GM18951 (cell line): ENCODE results near the gene NDUFC1.

Experiments
- POLR2A ChIP-seq: IDR thresholded peaks from 4 replicates; pipeline ENCODE4 v1.6.1; 2011; ENCODE audit warnings: mild to moderate bottlenecking; ENCODE audit not compliant: insufficient read length, insufficient read depth; ENCODE audit errors: extremely low read depth
- in situ Hi-C: fragments of 300-500 bp; cut with MboI; formaldehyde crosslinking; loops from one replicate; pipeline ENCODE4 v1.12.0; 2022; ENCODE audit warnings: low sequenced_read_pairs, mixed read lengths, inconsistent platforms; ENCODE audit not compliant: unreplicated experiment

The NDUFC1 gene

DNA sequence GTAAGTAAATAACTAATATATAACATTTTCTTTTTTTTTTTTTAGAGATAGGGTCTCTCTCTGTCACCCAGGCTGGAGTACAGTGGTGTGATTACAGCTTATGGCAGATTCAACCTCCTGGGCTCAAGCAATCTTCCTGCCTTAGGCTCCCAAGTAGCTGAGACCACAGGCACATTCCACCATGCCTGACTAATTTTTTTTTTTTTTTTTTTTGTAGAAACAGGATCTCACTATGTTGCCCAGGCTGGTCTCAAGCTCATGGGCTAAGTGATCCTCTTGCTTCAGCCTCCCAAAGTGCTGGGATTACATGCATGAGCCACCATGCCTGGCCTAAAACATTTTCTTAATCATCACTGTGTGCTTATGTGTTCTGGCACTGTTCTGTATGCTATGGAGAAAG lies 55.0 kb downstream of the NDUFC1 start:
- in situ Hi-C loops, result no loop called here
- no peak for TF ChIP-seq POLR2A

DNA sequence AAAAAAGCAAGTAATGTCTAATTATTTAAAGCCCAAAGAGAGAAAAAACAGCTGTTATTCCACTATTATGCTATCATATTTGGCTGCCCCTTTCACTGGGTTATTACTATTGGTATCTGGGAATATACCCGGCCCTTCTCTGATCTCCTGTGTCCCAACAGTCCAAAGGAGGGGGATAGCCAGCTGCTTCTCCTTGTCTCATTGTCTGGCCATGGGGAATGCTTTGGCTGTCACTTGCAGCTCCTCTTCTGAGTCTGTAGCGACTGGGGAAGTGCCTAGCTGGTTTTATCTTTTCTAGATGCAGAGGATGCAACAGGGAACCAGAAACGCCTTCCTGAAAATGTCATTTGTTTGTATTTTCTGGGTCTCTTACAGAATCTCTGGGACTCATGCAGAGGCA lies 56.1 kb downstream of the NDUFC1 start:
- no peak for TF ChIP-seq POLR2A
- in situ Hi-C loops, result no loop called here

DNA sequence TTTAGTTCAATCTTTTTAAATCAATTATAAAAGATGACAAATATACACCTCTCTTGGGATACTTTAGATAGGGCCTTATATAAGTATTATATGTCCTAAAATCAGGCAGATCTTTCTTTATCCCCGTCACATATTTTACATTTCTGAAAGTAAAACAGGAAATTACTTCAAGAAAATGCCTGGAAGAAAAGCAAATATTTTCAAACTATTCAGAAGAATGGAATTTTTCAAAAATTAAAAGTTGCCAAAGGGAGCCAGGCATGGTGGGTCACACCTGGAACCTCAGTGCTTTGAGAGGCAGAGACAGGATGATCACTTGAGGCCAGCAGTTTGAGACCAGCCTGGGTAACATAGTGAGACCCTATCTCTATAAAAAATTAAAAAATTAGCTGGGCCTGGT lies 56.7 kb downstream of the NDUFC1 start:
- in situ Hi-C loops, result no loop called here
- TF ChIP-seq POLR2A, result no peak

DNA sequence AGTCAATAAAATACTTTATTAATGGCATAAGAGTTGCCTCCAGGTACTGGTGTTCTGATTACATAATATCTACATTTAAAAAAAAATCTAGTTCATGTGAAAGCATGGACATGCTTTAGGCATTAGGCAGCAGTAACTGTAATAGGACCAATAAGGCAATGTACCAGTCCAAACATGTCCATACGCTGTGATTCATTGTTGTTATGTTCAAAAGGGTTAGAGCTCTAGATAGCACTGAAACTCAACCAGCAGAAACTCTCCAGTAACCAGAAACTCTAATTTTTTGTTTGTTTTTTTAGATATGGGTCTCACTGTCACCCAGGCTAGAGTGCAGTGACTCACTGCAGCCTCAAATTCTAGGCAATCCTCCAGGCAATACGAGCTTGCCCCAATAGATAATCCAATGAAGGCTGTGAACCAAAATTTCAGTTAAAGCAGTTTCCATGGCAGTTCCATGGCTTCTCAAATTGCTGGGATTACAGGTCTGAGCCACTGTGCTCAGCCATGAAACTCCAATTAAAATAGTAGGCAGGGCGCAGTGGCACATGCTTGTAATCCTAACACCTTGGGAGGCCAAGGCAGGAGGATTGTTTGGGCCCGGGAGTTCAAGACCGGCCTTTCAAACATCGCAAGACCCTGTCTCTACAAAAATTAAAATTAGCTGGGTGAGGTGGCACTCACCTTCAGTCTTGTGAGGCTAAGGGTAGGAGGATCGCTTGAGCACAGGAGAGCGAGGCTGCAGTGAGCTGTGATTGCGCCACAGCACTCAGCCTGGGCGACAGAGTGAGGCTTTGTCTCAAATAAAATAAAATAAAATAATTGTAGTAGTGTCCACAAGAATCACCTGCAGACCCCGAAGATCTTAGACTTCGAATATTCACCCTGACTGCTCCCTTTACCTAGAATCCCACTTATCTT lies 58.6 kb downstream of the NDUFC1 start:
- in situ Hi-C loops, result no loop called here

DNA sequence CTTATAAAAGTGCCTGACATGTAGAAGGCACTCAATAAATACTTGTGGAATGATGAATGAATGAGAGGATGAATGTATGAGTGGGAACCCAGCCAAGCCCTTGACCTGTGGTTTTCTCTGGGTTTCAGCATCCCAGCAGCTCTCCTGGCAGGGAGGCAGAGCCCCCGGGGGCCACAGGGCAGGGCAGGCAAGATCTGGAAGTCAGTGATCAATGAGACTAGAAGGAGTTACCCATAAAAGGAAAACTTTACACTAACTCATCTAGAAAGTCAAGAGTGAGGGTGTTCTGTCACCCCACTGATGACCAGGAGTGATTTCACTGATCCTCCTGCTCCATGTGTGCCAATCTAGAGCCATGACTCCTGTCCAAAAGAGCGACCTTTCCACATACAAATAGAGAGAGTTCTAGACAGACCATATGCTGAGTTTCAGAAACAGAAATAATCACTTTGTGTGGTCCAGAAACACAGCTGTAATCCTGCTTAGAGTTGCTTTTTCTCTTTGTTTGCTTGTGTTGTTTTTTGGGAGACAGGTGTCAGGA lies 59.7 kb downstream of the NDUFC1 start:
- no peak for TF ChIP-seq POLR2A
- in situ Hi-C loops, result no loop called here

More for the DNA sequence above, 58.6 kb downstream of the NDUFC1 start:
- no peak for TF ChIP-seq POLR2A

DNA sequence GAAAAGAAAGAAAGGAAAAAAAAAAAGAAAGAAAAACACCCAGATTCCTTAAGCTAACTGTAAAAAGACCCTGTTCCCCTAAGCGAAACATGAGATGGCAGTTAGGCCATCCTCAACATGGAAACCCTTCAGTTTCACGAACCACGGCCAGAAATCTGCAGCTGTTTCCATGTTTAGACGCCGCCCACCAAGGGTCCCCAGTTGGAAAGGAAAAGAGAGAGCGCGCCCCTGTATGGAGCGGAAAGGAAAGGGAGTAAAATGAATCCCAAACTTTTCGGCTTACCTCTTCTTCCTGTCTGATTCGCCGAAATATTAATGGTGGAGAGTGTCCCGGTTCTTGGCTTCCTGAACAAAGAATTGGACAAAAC lies 60.5 kb downstream of the NDUFC1 start:
- in situ Hi-C loops, result no loop called here
- no peak for TF ChIP-seq POLR2A

DNA sequence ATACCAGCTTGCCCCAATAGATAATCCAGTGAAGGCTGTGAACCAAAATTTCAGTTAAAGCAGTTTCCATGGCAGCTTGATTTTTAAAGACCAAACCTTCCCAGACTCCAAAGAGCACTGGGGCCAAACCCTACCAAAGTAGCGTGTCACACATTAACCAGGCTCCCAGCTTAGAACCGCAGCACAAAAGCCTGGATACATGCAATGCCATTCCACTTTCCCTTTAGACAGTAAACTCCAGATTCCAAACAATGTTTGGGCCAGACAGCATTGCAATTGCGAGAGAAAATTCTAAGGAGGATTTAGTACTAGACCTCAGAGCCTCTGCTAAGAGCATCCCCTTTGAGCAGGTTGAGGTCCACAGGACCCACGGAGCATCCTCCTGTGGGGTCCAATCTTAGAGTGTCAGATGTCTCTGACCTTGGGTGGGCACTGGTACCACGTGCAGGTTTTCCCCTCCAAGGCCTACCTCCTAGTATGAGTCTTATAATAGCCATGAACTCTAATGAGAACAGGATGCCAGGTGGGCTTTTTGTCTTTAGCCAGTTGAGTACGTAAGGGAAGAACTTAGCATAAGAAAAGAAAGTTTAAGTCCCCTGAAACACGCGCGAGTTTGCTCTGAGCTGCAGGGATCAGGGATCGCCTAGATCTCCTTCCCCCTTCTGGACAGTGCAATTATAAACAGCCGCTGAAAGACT lies 61.0 kb downstream of the NDUFC1 start:
- TF ChIP-seq POLR2A, result no peak
- in situ Hi-C loops, result no loop called here
